UCSD-AML1 (cell line): Measurements from ENCODE around the gene ATP13A1.
A peak's percentile ranks its signal among the peaks of the same experiment; 100 is the strongest.
"Not testable (repeated sequence)": the region's sequence is repeated elsewhere in the genome, so short reads cannot be mapped to it uniquely, and the experiment has no call there.

Source experiments
- DNase-seq: peaks from one replicate; lab custom pipeline; 2025; ENCODE audit not compliant: unreplicated experiment; lab: John Stamatoyannopoulos, UW

Gene ATP13A1

DNA sequence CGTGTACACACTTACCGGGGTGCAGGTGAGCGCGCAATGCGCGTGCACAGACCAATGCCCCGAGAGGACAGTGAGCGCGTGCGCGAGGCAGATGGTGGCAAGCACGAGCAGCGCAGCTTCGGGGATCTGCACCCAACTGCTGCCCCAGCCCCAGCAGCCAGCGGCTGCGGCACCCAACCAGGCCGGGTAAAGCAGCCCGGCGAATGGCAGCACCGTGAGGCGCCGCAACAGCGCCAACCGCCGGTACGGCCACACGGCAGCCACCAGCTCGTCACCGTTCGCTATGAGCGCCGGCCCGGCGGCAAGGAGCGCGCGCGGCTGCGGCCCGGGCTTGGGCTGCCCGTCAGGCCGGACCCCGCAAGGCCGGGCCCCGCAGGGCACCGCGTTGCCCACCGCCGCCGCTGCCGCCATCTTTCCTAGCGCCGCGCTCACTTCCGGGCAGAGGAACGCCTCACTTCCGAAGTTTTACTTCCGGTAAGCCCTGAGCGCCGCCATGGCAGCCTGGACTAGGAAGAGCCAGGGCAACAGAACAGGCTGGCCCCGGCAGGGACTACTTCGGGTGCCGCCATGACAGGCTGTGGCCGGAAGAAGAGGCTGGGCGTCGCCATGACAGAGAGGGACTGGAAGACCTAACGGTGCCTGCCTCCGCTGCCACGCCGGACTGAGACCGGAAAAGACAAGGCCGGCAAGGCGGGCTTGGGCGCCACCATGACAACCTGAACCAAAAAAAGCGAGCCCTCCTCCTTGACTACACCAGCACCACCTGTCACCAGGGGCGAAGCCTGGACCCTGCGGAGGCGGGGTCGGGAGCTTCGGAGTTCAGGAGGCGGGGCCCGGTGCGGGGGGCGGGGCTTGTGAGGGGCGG, at the start of gene ATP13A1:
Gene ATP13A1, minus strand, starts transcription at position 421 of the 865 bp plus-strand sequence. Its CDS starts 10 bp downstream, at position 411.
- DNase-seq = peak; percentile 98

DNA sequence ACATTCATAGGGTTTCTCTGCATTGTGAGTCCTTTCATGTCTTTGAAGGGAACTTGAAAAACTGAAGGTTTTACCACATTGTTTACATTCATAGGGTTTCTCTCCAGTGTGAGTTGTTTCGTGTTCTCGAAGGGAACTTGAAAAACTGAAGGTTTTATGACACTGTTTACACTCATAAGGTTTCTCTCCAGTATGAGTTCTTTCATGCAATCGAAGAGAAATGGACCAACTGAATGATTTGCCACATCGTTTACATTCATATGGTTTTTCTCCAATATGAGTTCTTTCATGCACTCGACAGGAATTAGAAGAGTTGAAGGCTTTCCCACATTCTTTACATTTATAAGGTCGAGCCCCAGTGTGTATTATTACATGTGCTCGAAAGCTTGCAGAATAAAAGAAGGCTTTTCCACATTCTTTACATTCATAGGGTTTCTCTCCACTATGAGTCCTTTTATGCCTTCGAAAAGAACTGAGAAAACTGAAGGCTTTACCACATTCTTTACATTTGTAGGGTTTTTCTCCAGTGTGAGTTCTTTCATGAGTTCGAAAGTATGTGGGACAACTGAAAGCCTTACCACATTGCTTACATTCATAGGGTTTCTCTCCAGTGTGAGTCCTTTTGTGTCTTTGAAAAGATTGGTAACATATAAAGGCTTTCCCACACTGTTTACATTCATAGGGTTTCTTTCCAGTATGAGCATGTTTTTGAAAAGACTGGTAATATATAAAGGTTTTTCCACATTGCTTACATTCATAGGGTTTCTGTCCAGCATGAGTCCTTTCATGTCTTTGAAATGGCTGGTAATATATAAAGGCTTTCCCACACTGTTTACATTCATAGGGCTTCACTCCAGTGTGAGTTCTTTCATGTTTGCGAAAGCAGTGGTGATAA, 48.7 kb upstream of the ATP13A1 start:
- no peak for DNase-seq

GRCh38 chr19:19711306-19711933, 47.9 kb upstream of the ATP13A1 start:
- DNase-seq = no peak

- DNase-seq = no peak
Observed at GRCh38 chr19:19710506-19710905, 47.0 kb upstream of the ATP13A1 start.

DNA sequence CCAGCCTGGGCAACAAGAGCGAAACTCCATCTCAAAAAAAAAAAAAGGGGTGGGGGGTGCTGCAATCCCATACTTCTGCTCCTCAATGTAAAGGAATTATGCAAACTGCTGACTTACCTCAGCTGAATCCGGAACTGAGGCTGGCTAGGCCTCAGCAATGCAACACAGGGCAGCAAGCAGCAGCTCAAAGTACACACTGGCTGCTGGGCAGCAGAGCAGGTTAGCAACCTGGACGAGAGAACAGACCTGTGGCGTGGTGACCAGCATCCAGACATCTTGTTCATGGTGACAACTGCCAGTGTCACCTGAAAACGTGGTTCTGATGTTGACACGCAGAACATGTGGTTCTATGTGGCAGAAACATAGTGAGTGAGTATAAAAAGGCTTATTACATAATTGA, 41.4 kb upstream of the ATP13A1 start:
- no peak for DNase-seq

DNA sequence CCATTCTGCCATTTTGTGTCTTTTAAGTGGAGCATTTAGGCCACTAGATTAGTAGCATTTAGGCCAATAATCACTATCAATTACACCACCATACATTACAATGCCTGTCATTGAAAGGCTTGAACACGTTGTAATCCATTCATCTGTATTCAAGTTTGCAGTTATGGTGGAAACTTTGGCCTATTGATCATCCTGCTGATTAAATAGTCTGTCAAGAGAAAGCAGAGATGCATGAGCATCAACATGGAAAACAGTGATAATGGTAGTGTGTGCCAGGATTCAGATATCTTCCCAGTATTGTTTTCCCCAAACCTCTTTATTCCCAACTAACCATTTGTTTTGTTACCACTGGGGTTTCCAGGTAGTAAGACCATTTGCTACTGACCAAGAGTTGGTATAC, 37.0 kb upstream of the ATP13A1 start:
- not testable (repeated sequence) for DNase-seq

DNA sequence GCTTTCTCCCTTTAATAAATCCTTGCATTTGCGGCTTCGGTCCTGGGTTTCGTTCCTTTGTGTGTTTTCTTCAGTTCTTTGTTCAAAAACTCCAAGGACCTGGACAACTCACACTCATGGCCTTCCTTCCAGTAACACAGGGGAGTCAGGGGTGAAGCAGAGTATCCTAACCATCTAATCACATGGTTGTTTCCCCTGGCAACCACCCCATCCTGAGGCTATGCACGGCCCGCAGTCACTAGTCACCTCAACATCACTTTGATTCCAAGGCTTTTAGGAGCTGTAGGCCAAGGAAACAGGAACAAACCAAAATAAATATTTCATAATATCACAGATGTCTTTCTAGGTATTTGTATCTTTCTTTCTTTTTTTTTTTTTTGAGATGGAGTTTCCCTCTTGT, 34.1 kb upstream of the ATP13A1 start:
- no peak for DNase-seq

GRCh38 chr19:19696386-19696785, 32.9 kb upstream of the ATP13A1 start:
- DNase-seq = no peak

- DNase-seq = no peak
Observed at GRCh38 chr19:19691683-19692082, 28.2 kb upstream of the ATP13A1 start.

DNA sequence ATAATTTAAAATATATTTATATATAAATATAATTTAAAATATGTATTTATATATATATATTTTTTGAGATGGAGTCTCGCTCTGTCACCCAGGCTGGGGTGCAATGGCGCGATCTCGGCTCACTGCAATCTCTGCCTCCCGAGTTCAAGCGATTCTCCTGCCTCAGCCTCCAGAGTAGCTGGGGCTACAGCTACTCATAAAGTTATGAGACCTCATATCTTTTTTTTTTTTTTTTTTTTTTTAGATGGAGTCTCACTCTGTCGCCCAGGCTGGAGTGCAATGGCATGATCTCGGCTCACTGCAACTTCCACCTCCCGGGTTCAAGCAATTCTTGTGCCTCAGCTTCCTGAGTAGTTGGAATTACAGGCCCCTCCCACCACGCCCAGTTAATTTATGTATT, 25.5 kb upstream of the ATP13A1 start:
- DNase-seq = not testable (repeated sequence)

GRCh38 chr19:19687090-19687489, 23.6 kb upstream of the ATP13A1 start:
- no peak for DNase-seq

GRCh38 chr19:19686580-19686979, 23.1 kb upstream of the ATP13A1 start:
- DNase-seq = no peak

DNA sequence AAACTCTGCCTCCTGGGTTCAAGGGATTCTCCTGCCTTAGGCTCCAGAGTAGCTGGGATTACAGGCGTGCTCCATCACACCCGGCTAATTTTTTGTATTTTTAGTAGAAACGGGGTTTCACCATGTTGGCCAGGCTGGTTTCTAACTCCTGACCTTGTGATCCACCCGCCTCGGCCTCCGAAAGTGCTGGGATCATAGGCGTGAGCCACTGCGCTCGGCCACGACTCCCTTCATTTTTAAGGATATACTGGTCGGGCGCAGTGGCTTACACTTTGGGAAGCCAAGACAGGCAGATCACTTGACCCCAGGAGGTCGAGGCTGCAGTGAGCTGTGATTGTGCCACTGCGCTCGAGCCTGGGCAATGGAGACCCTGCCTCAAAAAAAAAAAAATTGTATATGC, 22.6 kb upstream of the ATP13A1 start:
- DNase-seq = not testable (repeated sequence)

- no peak for DNase-seq
Observed at GRCh38 chr19:19679176-19680073, 15.9 kb upstream of the ATP13A1 start.

GRCh38 chr19:19677579-19677978, 14.1 kb upstream of the ATP13A1 start:
- no peak for DNase-seq

DNA sequence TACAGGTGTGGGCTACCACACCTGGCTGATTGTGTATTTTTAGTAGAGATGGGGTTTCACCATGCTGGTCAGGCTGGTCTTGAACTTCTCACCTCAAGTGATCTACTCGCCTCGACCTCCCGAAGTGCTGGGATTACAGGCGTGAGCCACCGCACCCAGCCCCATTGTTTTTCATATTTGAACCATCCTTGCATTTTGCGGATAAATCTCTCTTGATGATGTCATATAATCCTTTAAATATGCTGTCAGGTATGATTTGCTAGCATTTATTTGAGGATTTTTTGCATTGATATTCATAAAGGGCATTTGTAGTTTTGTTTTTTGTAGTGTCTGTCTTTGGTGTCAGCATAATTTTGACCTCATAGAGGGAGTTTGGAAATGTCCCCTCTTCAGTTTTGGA, 10.8 kb upstream of the ATP13A1 start:
- no peak for DNase-seq

GRCh38 chr19:19672816-19673215, 9.3 kb upstream of the ATP13A1 start:
- DNase-seq = no peak

DNA sequence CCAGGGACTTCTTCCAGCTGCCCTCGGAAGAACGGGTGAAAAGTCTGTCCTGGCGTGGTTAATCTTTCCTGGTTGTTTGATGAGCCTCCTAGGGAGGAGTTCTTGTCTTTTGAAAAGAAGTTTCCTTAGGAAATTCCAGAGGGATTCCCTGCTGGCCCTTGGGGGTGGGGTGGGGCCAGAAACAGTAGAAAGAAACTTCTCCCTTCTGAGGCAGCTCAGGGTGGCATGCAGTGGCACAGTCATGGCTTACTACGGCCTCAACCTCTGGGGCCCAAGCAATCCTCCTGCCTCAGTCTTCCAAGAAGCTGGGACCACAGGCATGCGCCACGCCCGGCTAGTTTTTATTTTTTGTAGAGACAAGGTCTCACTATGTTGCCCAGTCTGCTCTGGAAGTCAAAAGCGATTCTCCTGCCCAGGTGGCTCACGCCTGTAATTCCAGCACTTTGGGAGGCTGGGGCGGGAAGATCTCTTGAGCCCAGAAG, 6.6 kb upstream of the ATP13A1 start:
- no peak for DNase-seq

DNA sequence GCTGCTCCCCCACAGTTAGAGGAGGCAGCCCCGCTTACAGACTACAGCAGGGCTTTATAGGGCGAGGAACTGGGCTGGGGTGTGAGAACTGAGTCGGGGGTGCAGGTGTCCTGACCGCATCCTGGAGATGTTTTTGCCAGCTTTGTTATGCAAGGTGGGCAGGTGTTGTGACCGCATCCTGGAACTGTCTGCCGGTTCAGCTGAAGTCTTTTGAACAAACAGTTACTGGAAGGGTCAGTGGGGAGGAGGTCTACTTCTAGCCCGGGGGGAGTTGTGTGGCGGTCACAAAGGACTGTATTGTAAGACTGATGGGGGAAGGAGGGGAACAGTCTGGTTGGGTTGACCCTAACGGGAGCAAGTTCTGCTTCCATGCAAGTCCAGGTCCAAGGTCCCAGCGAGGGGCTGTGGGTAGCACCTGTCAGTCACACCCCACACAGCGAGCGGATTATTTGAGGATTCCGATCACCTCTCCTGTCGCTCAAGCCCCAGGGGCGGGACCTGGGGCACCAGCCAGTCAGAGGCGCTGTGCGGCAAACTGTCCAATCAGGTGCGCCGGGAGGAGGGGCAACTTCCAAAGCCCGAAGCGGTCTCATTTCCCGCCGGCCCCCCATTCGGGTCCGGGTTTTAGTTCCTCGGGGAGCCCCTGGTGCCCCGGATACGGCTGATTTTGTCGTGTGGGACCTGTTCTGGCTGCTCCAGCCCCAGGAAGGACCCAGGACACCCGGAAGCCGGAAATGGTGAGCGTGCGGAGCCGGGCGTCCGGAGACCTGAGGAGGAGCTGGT, 4.9 kb upstream of the ATP13A1 start, which contains the start of gene ZNF101:
Gene ZNF101, plus strand, starts transcription at position 610 of the 783 bp plus-strand sequence. Its CDS starts 125 bp downstream, at position 735.
- peak; percentile 92 for DNase-seq
